IPS-15b (cell line): ENCODE results near the gene HERPUD2.
"Not testable (repeated sequence)": the region's sequence is repeated elsewhere in the genome, so short reads cannot be mapped to it uniquely, and the experiment has no call there.

ENCODE experiments used
- H3K27me3 ChIP-seq: one replicate; pipeline ENCODE4 v1.6.1; 2013; ENCODE audit warnings: low read length; ENCODE audit not compliant: control insufficient read depth, insufficient read depth
- H3K36me3 ChIP-seq: one replicate; pipeline ENCODE4 v1.6.1; 2013; ENCODE audit warnings: low read length; ENCODE audit not compliant: control insufficient read depth, insufficient read depth
- H3K4me1 ChIP-seq: one replicate; pipeline ENCODE4 v1.6.1; 2013; ENCODE audit warnings: mild to moderate bottlenecking, low read length; ENCODE audit not compliant: control insufficient read depth, insufficient read depth
- H3K4me3 ChIP-seq: one replicate; pipeline ENCODE4 v1.5.1; 2013; ENCODE audit warnings: low read depth, low read length
- H3K9ac ChIP-seq: one replicate; pipeline ENCODE4 v1.6.1; 2013; ENCODE audit warnings: low read depth, mild to moderate bottlenecking, low read length
- H3K9me3 ChIP-seq: one replicate; pipeline ENCODE4 v1.6.1; 2013; ENCODE audit warnings: mild to moderate bottlenecking, low read length; ENCODE audit not compliant: control insufficient read depth, insufficient read depth

Gene HERPUD2

DNA sequence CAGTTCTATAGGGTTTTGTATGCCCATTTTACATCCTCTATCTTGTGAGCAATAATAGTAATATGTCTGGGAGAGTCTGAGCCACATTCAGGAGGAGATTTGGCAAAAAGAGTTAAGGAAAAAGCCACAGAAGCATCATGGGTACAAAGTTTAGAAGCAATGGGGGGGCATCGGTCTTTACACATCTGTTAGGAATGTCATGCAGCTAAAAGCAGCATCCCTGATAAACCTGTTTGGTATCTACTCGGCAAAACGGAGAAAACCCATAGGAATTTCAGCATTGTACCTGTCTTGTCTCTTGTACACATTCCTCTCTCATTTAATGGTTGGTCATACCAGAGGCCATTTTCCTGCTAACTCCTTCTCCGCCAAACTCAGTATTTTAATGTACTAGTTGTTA lies 12.5 kb upstream of the HERPUD2 start:
- Histone ChIP-seq H3K9ac (no peak overlapping the region), H3K4me1 (no peaks in the 10 kb centered on the region), H3K36me3 (no peaks in the 10 kb centered on the region), H3K9me3 (no peaks in the 10 kb centered on the region), H3K4me3 (no peak overlapping the region), H3K27me3 (no peaks in the 10 kb centered on the region)

GRCh38 chr7:35705932-35706461 lies 11.1 kb upstream of the HERPUD2 start:
- Histone ChIP-seq H3K9ac (no peak overlapping the region), H3K4me1 (no peaks in the 10 kb centered on the region), H3K4me3 (no peak overlapping the region), H3K9me3 (no peaks in the 10 kb centered on the region), H3K27me3 (no peaks in the 10 kb centered on the region), H3K36me3 (no peaks in the 10 kb centered on the region)

- Histone ChIP-seq H3K9me3 (no peaks in the 10 kb centered on the region), H3K4me3 (no peak overlapping the region)
Observed at GRCh38 chr7:35704261-35704660, 9.3 kb upstream of the HERPUD2 start.

GRCh38 chr7:35702541-35702940 lies 7.6 kb upstream of the HERPUD2 start:
- no peaks in the 10 kb centered on the region for H3K4me1 ChIP-seq
- no peak overlapping the region for H3K9ac ChIP-seq
- no peak overlapping the region for H3K4me3 ChIP-seq
- H3K36me3 ChIP-seq: no peaks in the 10 kb centered on the region
- no peaks in the 10 kb centered on the region for H3K27me3 ChIP-seq
- H3K9me3 ChIP-seq: no peaks in the 10 kb centered on the region

More at GRCh38 chr7:35704261-35704660, 9.3 kb upstream of the HERPUD2 start:
- Histone ChIP-seq H3K27me3 (no peaks in the 10 kb centered on the region), H3K36me3 (no peaks in the 10 kb centered on the region), H3K9ac (no peak overlapping the region), H3K4me1 (no peaks in the 10 kb centered on the region)

DNA sequence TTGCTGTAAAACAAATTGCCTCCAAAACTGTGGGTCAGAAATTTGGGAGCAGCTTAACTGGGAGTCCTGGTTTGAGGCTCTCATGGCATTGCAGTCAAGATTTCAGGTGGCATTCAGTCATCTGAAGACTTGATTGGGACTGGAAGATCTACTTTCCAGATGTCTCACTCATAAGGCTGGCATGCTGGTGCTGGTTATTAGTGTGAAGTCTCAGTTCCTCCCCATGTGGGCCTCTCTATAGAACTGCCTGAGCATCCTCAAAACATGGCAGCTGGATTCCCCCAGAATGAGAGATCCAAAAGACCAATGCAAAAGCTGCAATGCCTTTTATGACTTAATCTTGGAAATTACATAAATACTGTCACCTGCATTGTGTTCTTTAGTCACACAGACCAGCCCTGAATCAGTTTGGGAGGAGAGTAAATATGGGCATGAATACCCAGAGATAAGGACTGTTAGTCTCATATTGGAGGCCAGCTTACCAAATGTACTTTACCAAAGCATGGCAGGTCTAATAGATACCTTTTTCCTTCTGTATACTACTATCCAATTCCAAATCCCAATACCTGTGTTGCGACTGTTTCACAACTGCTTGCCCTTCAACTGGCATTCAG lies 6.5 kb upstream of the HERPUD2 start:
- H3K4me1 ChIP-seq: no peaks in the 10 kb centered on the region

DNA sequence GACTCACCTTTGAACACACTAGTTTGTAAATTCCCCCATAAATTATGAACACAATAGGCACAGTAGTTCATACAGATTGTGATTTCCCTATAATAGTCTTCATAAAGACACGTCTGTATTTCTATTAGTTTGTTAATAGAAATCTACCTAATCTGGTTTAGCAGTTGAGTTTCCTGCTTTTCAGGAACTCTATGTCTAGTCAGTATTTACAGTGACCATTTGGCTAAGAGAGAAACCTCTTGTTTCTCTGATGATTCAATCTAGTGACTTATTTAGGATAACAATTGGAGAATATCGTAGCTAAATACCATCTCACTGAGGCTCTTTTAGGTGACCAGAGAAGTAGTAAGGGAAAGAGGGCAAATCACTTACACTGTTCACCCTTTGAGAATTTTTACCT lies 5.9 kb upstream of the HERPUD2 start:
- H3K4me3 ChIP-seq: no peak overlapping the region
- no peak overlapping the region for H3K9ac ChIP-seq
- H3K4me1 ChIP-seq: no peaks in the 10 kb centered on the region
- H3K36me3 ChIP-seq: no peaks in the 10 kb centered on the region
- no peaks in the 10 kb centered on the region for H3K27me3 ChIP-seq
- H3K9me3 ChIP-seq: no peaks in the 10 kb centered on the region

More for the DNA sequence above, 6.5 kb upstream of the HERPUD2 start:
- Histone ChIP-seq H3K9ac (no peak overlapping the region), H3K27me3 (no peaks in the 10 kb centered on the region), H3K36me3 (no peaks in the 10 kb centered on the region), H3K4me3 (no peak overlapping the region), H3K9me3 (no peaks in the 10 kb centered on the region)

- H3K27me3 ChIP-seq: no peaks in the 10 kb centered on the region
- no peaks in the 10 kb centered on the region for H3K36me3 ChIP-seq
- H3K4me1 ChIP-seq: no peaks in the 10 kb centered on the region
- no peak overlapping the region for H3K4me3 ChIP-seq
- no peaks in the 10 kb centered on the region for H3K9me3 ChIP-seq
- H3K9ac ChIP-seq: no peak overlapping the region
Observed at GRCh38 chr7:35700333-35700732, 5.4 kb upstream of the HERPUD2 start.

GRCh38 chr7:35699796-35700305 lies 4.9 kb upstream of the HERPUD2 start:
- Histone ChIP-seq H3K27me3 (no peaks in the 10 kb centered on the region), H3K4me3 (no peak overlapping the region), H3K9ac (no peak overlapping the region), H3K4me1 (no peaks in the 10 kb centered on the region), H3K36me3 (no peaks in the 10 kb centered on the region), H3K9me3 (no peaks in the 10 kb centered on the region)

DNA sequence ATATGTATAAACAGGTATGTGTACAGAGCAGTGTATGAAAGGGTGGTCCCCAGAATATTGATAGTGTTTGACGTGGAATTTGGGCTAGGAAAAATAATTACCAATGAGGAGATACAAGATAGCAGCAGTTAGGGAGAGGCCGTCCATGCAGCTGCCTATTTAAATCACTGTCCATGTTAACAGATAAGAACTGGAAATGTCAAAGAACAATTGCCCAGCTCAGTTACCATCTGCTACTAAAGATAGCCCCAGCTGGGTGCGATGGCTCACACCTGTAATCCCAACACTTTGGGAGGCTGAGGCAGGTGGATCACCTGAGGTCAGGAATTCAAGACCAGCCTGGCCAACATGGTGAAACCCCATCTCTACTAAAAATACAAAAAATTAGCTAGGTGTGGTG lies 3.4 kb upstream of the HERPUD2 start:
- H3K27me3 ChIP-seq, H3K36me3 ChIP-seq, H3K4me1 ChIP-seq: not testable (repeated sequence)

DNA sequence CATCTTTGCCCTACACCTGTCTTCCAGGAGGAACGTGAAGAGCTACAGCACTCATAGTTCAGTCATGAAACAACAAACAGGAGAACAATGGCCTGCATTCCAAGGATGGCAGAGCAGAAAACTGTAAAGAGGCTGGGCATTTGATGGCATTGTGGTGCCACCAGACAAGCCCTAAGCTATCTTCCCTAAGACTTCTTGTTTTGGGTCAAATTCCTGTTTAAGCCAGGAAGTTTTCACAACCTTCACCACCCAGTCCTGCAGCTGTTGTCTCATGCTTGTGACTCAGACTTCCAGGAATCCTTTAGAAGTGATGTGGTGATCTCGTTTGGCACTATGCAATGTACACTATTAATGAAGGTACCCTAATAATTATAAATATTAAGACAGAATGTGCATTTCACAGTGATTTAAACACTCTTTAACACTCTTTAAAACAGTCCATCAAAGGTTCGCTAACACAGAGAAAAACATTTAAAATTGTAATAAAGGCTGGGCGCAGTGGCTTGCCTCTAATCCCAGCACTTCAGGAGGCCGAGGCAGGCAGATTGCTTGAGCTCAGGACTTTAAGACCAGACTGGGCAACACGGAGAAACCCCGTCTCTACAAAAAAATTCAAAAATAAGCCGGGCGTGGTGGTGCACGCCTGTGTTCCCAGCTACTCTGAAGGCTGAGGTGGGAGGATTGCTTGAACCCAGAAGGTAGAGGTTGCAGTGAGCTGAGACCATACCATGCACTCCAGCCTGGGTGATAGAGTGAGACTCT lies 2.7 kb upstream of the HERPUD2 start:
- Histone ChIP-seq H3K27me3 (no peaks in the 10 kb centered on the region), H3K4me1 (no peaks in the 10 kb centered on the region), H3K9me3 (no peaks in the 10 kb centered on the region), H3K9ac (no peak overlapping the region), H3K36me3 (no peaks in the 10 kb centered on the region), H3K4me3 (no peak overlapping the region)

More for the DNA sequence above, 3.4 kb upstream of the HERPUD2 start:
- H3K9me3 ChIP-seq, H3K4me3 ChIP-seq, H3K9ac ChIP-seq: not testable (repeated sequence)

GRCh38 chr7:35695987-35696386 lies 1.1 kb upstream of the HERPUD2 start:
- Histone ChIP-seq H3K9ac (peak overlapping the region; percentile 47), H3K4me1 (peaks cover 4% of the 10 kb centered on the region), H3K4me3 (peak overlapping the region; percentile 98), H3K36me3 (no peaks in the 10 kb centered on the region), H3K9me3 (no peaks in the 10 kb centered on the region), H3K27me3 (no peaks in the 10 kb centered on the region)

GRCh38 chr7:35695473-35695850 lies 527 bp upstream of the HERPUD2 start:
- Histone ChIP-seq H3K36me3 (no peaks in the 10 kb centered on the region), H3K9me3 (no peaks in the 10 kb centered on the region), H3K9ac (peak overlapping the region; percentile 90), H3K27me3 (no peaks in the 10 kb centered on the region), H3K4me3 (peak overlapping the region; percentile 98), H3K4me1 (peaks cover 4% of the 10 kb centered on the region)
